ENCODE results near the gene PNMT. TPM values are rescaled to one million over a fixed set of nuclear protein-coding genes. Genes with fewer than 3 reads are reported as not detected.

The PNMT gene
- total RNA-seq, 3 donors from 2014 or later (not counting 1 experiment from before 2014, with no cell fraction given), result 1.2 to 2.5 (median 2.2) TPM

GRCh38 chr17:39662551-39663339 is 5.5 kb upstream of the PNMT start:
- H3K4me3 Mint-ChIP-seq, result no peak overlapping the region
- peaks cover 0 to 11% of the 10 kb centered on the region in 2 donors for H3K4me1 Mint-ChIP-seq
- no peak for DNase-seq
- Histone ChIP-seq H3K4me3 (ENCODE audit: low read length) (no peak overlapping the region), H3K36me3 (ENCODE audit: control insufficient read depth, insufficient read depth, low read length) (peaks cover 50% of the 10 kb centered on the region), H3K27me3 (ENCODE audit: control insufficient read depth, insufficient read depth, low read length) (peaks cover 2% of the 10 kb centered on the region), H3K27ac (ENCODE audit: low read length) (no peak overlapping the region), H3K9me3 (ENCODE audit: control insufficient read depth, insufficient read depth, low read length) (no peaks in the 10 kb centered on the region), H3K4me1 (ENCODE audit: control insufficient read depth, insufficient read depth, low read length) (peaks cover 28% of the 10 kb centered on the region)
- no peak for TF ChIP-seq CTCF (IDR thresholded peaks at IDR 0.05)
- no peaks in the 10 kb centered on the region for H3K9me3 Mint-ChIP-seq
- no peaks in the 10 kb centered on the region for H3K36me3 Mint-ChIP-seq
- intact Hi-C loops (cut with micrococcal nuclease), result no loop called here
- no peaks in the 10 kb centered on the region for H3K27me3 Mint-ChIP-seq (ENCODE audit: low read depth in 2 of 2)
- 90% methylated on average over 22 of the region's 22 CpGs for WGBS (ENCODE audit: insufficient coverage)
- no peak overlapping the region for H3K27ac Mint-ChIP-seq
- ATAC-seq, result no peak

GRCh38 chr17:39663340-39663687 is 4.9 kb upstream of the PNMT start:
- H3K36me3 ChIP-seq (ENCODE audit: control insufficient read depth, insufficient read depth, low read length), result peaks cover 44% of the 10 kb centered on the region
- no peak overlapping the region for H3K27ac Mint-ChIP-seq
- no peak overlapping the region for H3K27ac ChIP-seq (ENCODE audit: low read length)
- no peaks in the 10 kb centered on the region for H3K36me3 Mint-ChIP-seq
- ATAC-seq, result no peak
- no peak overlapping the region for H3K4me3 ChIP-seq (ENCODE audit: low read length)
- peaks cover 2% of the 10 kb centered on the region for H3K27me3 ChIP-seq (ENCODE audit: control insufficient read depth, insufficient read depth, low read length)
- intact Hi-C loops (cut with micrococcal nuclease), result no loop called here
- no peaks in the 10 kb centered on the region for H3K9me3 Mint-ChIP-seq
- H3K4me3 Mint-ChIP-seq, result no peak overlapping the region
- no peaks in the 10 kb centered on the region for H3K9me3 ChIP-seq (ENCODE audit: control insufficient read depth, insufficient read depth, low read length)
- no peak for DNase-seq
- no peak for TF ChIP-seq CTCF (IDR thresholded peaks at IDR 0.05)
- H3K4me1 ChIP-seq (ENCODE audit: control insufficient read depth, insufficient read depth, low read length), result peaks cover 32% of the 10 kb centered on the region
- no peaks in the 10 kb centered on the region for H3K27me3 Mint-ChIP-seq (ENCODE audit: low read depth in 2 of 2)
- WGBS (ENCODE audit: insufficient coverage), result no CpG with 5 or more reads among the region's 4 CpGs
- H3K4me1 Mint-ChIP-seq, result peaks cover under 1 to 16% of the 10 kb centered on the region in 2 donors

- no peak overlapping the region for H3K4me3 Mint-ChIP-seq
- peaks cover 39% of the 10 kb centered on the region for H3K36me3 ChIP-seq (ENCODE audit: control insufficient read depth, insufficient read depth, low read length)
- no peak for DNase-seq
- H3K4me3 ChIP-seq (ENCODE audit: low read length), result no peak overlapping the region
- H3K27ac ChIP-seq (ENCODE audit: low read length), result no peak overlapping the region
- H3K27ac Mint-ChIP-seq, result peak overlapping the region in 1 of 2 donors; percentile 51
- peaks cover 7 to 22% of the 10 kb centered on the region in 2 donors for H3K4me1 Mint-ChIP-seq
- no peaks in the 10 kb centered on the region for H3K27me3 Mint-ChIP-seq (ENCODE audit: low read depth in 2 of 2)
- no peaks in the 10 kb centered on the region for H3K36me3 Mint-ChIP-seq
- H3K4me1 ChIP-seq (ENCODE audit: control insufficient read depth, insufficient read depth, low read length), result peaks cover 34% of the 10 kb centered on the region
- no peaks in the 10 kb centered on the region for H3K9me3 Mint-ChIP-seq
- ATAC-seq, result no peak
- intact Hi-C loops (cut with micrococcal nuclease), result no loop called here
- TF ChIP-seq CTCF (IDR thresholded peaks at IDR 0.05), result no peak
- peaks cover 2% of the 10 kb centered on the region for H3K27me3 ChIP-seq (ENCODE audit: control insufficient read depth, insufficient read depth, low read length)
- 85% methylated on average over 17 of the region's 17 CpGs for WGBS (ENCODE audit: insufficient coverage)
- H3K9me3 ChIP-seq (ENCODE audit: control insufficient read depth, insufficient read depth, low read length), result no peaks in the 10 kb centered on the region
Measured at GRCh38 chr17:39663688-39664580, 4.3 kb upstream of the PNMT start.
